Peyer's patch (tissue), 4 donors: ENCODE results near the gene SYK. TPM values are rescaled to one million over a fixed set of nuclear protein-coding genes. Genes with fewer than 3 reads are reported as not detected.

Experiments used
- DNase-seq, 3 donors: peaks; one replicate each; pipeline ENCODE4 v3.0.0-alpha.2; 2017 to 2019
- H3K27ac ChIP-seq, 4 donors: fragments of 200-600 bp; sonication (generic); one replicate each; pipeline ENCODE4 v1.5.1; 2016 to 2019
- H3K27me3 ChIP-seq, 2 donors: fragments of 200-600 bp; sonication (generic); one replicate each; pipeline ENCODE4 v1.5.1; 2019
- H3K36me3 ChIP-seq, 3 donors: fragments of 200-600 bp; sonication (generic); one replicate each; pipeline ENCODE4 v1.5.1; 2016 to 2019
- H3K4me1 ChIP-seq, 4 donors: fragments of 200-600 bp; sonication (generic); one replicate each; pipeline ENCODE4 v1.5.1; 2016 to 2019
- H3K4me3 ChIP-seq, 4 donors: fragments of 200-600 bp; sonication (generic); 1 replicate in 3 of 4; 2 replicates in 1 of 4; pipeline ENCODE4 v1.5.1; 2016 to 2019; ENCODE audit warnings: mild to moderate bottlenecking in 1 of 4
- H3K9me3 ChIP-seq, 4 donors: fragments of 200-600 bp; sonication (generic); one replicate each; pipeline ENCODE4 v1.5.1; 2016 to 2019; ENCODE audit warnings: mild to moderate bottlenecking in 1 of 4
- CTCF ChIP-seq, 6 experiments: fragments of 450-650 bp in 4 of 6; fragments of 200-600 bp in 2 of 6; sonication (generic) in 1 of 6; IDR thresholded peaks; one replicate each; pipeline ENCODE4 v1.5.1; 2017 to 2019; ENCODE audit warnings: antibody characterized with exemption in 6 of 6, mild to moderate bottlenecking in 3 of 6, moderate library complexity in 1 of 6
- POLR2A ChIP-seq, 2 donors: fragments of 450-650 bp; IDR thresholded peaks; one replicate each; pipeline ENCODE4 v1.5.1; 2017; ENCODE audit warnings: antibody characterized with exemption in 2 of 2, mild to moderate bottlenecking in 2 of 2, moderate library complexity in 2 of 2
- total RNA-seq, 4 donors: library from RNA; depleted of rRNA; stranded (reverse); fragments of >200 nt; gene quantifications; one replicate each; pipeline ENCODE4 v1.1.0, GENCODE V29; 2016

Gene SYK
- total RNA-seq, 4 donors from 2014 or later, result 48.7 to 81.7 (median 60.0) TPM

GRCh38 chr9:90943341-90943740 lies 141.7 kb downstream of the SYK start:
- Histone ChIP-seq H3K27me3 (no peaks in the 10 kb centered on the region), H3K4me1 (no peaks in the 10 kb centered on the region), H3K4me3 (no peak overlapping the region), H3K27ac (no peak overlapping the region), H3K36me3 (no peaks in the 10 kb centered on the region), H3K9me3 (no peaks in the 10 kb centered on the region)
- DNase-seq, result no peak
- TF ChIP-seq CTCF (IDR thresholded peaks at IDR 0.05), result no peak
- TF ChIP-seq POLR2A (IDR thresholded peaks at IDR 0.05), result no peak

- no peaks in the 10 kb centered on the region for H3K36me3 ChIP-seq
- no peak overlapping the region for H3K27ac ChIP-seq
- no peaks in the 10 kb centered on the region for H3K9me3 ChIP-seq
- H3K27me3 ChIP-seq, result no peaks in the 10 kb centered on the region
- TF ChIP-seq POLR2A (IDR thresholded peaks at IDR 0.05), result no peak
- TF ChIP-seq CTCF (IDR thresholded peaks at IDR 0.05), result no peak
- no peaks in the 10 kb centered on the region for H3K4me1 ChIP-seq
- no peak for DNase-seq
- H3K4me3 ChIP-seq, result no peak overlapping the region
Observed at GRCh38 chr9:90945336-90945735, 143.7 kb downstream of the SYK start.

- no peak for TF ChIP-seq POLR2A (IDR thresholded peaks at IDR 0.05)
- no peak for TF ChIP-seq CTCF (IDR thresholded peaks at IDR 0.05)
- Histone ChIP-seq H3K4me3 (no peak overlapping the region), H3K9me3 (no peaks in the 10 kb centered on the region), H3K4me1 (no peaks in the 10 kb centered on the region), H3K36me3 (no peaks in the 10 kb centered on the region), H3K27ac (no peak overlapping the region), H3K27me3 (no peaks in the 10 kb centered on the region)
- DNase-seq, result no peak
Observed at GRCh38 chr9:90946982-90947381, 145.4 kb downstream of the SYK start.

Other genes with a start within 250 kb of the SYK start
- gene DIRAS2, start 159.0 kb upstream of the SYK start, total RNA-seq, result 1 to 10 TPM in 2 of 4 donors, under 1 TPM in 1, not detected in 1; 0.35 to 2.2 (median 1.1) TPM